H9 (cell line): ENCODE results near the gene LYRM9. TPM values are rescaled to one million over a fixed set of nuclear protein-coding genes. Genes with fewer than 3 reads are reported as not detected.
"Not testable (repeated sequence)": the region's sequence is repeated elsewhere in the genome, so short reads cannot be mapped to it uniquely, and the experiment has no call there.

Source experiments
- DNase-seq: peaks from one replicate; pipeline ENCODE4 v3.0.0-alpha.2; 2017
- H2AFZ ChIP-seq: one replicate; pipeline ENCODE4 v1.6.1; 2013; ENCODE audit warnings: mild to moderate bottlenecking, low read length, control low read depth, moderate library complexity
- H2AK5ac ChIP-seq: 2 replicates; pipeline ENCODE4 v1.6.1; 2013; ENCODE audit warnings: low read length, control low read depth, mixed read lengths; ENCODE audit not compliant: insufficient read length
- H2BK120ac ChIP-seq: one replicate; pipeline ENCODE4 v1.6.1; 2013; ENCODE audit warnings: low read depth, mild to moderate bottlenecking, low read length, control low read depth, inconsistent platforms; ENCODE audit not compliant: poor library complexity, severe bottlenecking
- H2BK12ac ChIP-seq: 2 replicates; pipeline ENCODE4 v1.6.1; 2013; ENCODE audit warnings: low read length, control low read depth, mixed read lengths, low read depth; ENCODE audit not compliant: insufficient read length
- H2BK15ac ChIP-seq: 2 replicates; pipeline ENCODE4 v1.6.1; 2013; ENCODE audit warnings: low read depth, low read length, control low read depth
- H2BK20ac ChIP-seq: one replicate; pipeline ENCODE4 v1.6.1; 2013; ENCODE audit warnings: low read depth, mild to moderate bottlenecking, low read length, control low read depth, inconsistent platforms; ENCODE audit not compliant: poor library complexity, severe bottlenecking
- H2BK5ac ChIP-seq: 2 replicates; pipeline ENCODE4 v1.6.1; 2013; ENCODE audit warnings: low read length, control low read depth, mixed read lengths; ENCODE audit not compliant: insufficient read length
- H3K14ac ChIP-seq: 2 replicates; pipeline ENCODE4 v1.6.1; 2013; ENCODE audit warnings: low read length, control low read depth; ENCODE audit not compliant: insufficient read depth
- H3K18ac ChIP-seq: 2 replicates; pipeline ENCODE4 v1.6.1; 2013; ENCODE audit warnings: low read depth, mild to moderate bottlenecking, mixed read lengths, low read length, control low read depth; ENCODE audit not compliant: insufficient read length
- H3K23ac ChIP-seq: 2 replicates; pipeline ENCODE4 v1.6.1; 2013; ENCODE audit warnings: low read length, control low read depth, mixed read lengths, low read depth; ENCODE audit not compliant: insufficient read length
- H3K23me2 ChIP-seq: 2 replicates; pipeline ENCODE4 v1.6.1; 2013; ENCODE audit warnings: low read depth, mild to moderate bottlenecking, mixed read lengths, low read length, control low read depth; ENCODE audit not compliant: insufficient read length, poor library complexity, severe bottlenecking
- H3K27ac ChIP-seq: 2 replicates; pipeline ENCODE4 v1.5.1; 2013; ENCODE audit warnings: low read length, control low read depth, mixed read lengths, low read depth; ENCODE audit not compliant: insufficient read length
- H3K27me3 ChIP-seq: 2 replicates; pipeline ENCODE4 v1.6.1; 2013; ENCODE audit warnings: low read length, control low read depth, inconsistent platforms; ENCODE audit not compliant: insufficient read depth
- H3K4ac ChIP-seq: 2 replicates; pipeline ENCODE4 v1.6.1; 2013; ENCODE audit warnings: low read depth, mild to moderate bottlenecking, control low read depth, inconsistent platforms, low read length, moderate library complexity
- H3K4me1 ChIP-seq: 2 replicates; pipeline ENCODE4 v1.6.1; 2013; ENCODE audit warnings: low read length, control low read depth, inconsistent platforms; ENCODE audit not compliant: insufficient read depth
- H3K4me2 ChIP-seq: 2 replicates; pipeline ENCODE4 v1.6.1; 2013; ENCODE audit warnings: low read length, control low read depth, mixed read lengths; ENCODE audit not compliant: insufficient read length, insufficient read depth
- H3K56ac ChIP-seq: 2 replicates; pipeline ENCODE4 v1.6.1; 2013; ENCODE audit warnings: low read depth, mild to moderate bottlenecking, mixed read lengths, low read length, control low read depth; ENCODE audit not compliant: insufficient read length
- H3K79me1 ChIP-seq: 2 replicates; pipeline ENCODE4 v1.6.1; 2013; ENCODE audit warnings: low read depth, mild to moderate bottlenecking, moderate library complexity, low read length, control low read depth, inconsistent platforms; ENCODE audit not compliant: insufficient read depth, poor library complexity, severe bottlenecking
- H3K79me2 ChIP-seq: 2 replicates; pipeline ENCODE4 v1.6.1; 2013; ENCODE audit warnings: low read length, control low read depth, inconsistent platforms; ENCODE audit not compliant: insufficient read depth
- H3K9ac ChIP-seq: 2 replicates; pipeline ENCODE4 v1.6.1; 2013; ENCODE audit warnings: low read length, control low read depth, mixed read lengths; ENCODE audit not compliant: insufficient read length; ENCODE audit errors: extremely low read depth
- H3K9me3 ChIP-seq: one replicate; pipeline ENCODE4 v1.6.1; 2013; ENCODE audit warnings: low read depth, low read length, inconsistent platforms; ENCODE audit not compliant: control insufficient read depth
- H3T11ph ChIP-seq: one replicate; pipeline ENCODE4 v1.6.1; 2013; ENCODE audit warnings: mild to moderate bottlenecking, low read length, control low read depth, inconsistent platforms
- H4K20me1 ChIP-seq: one replicate; pipeline ENCODE4 v1.6.1; 2013; ENCODE audit not compliant: control insufficient read depth, insufficient read length, insufficient read depth
- H4K5ac ChIP-seq: 2 replicates; pipeline ENCODE4 v1.6.1; 2013; ENCODE audit warnings: low read depth, mild to moderate bottlenecking, mixed read lengths, low read length, control low read depth; ENCODE audit not compliant: insufficient read length
- H4K8ac ChIP-seq: replicated peaks from 2 replicates; pipeline ENCODE4 v1.6.1; 2013; ENCODE audit warnings: low read length, control low read depth, mixed read lengths, low read depth; ENCODE audit not compliant: insufficient read length
- H4K91ac ChIP-seq: 2 replicates; pipeline ENCODE4 v1.6.1; 2013; ENCODE audit warnings: low read depth, mild to moderate bottlenecking, moderate library complexity, mixed read lengths, low read length, control low read depth; ENCODE audit not compliant: insufficient read length
- H3K27ac Mint-ChIP-seq, 3 experiments: 2 replicates in 2 of 3; 3 replicates in 1 of 3; pipeline ENCODE4 v1.8.0; 2020 to 2021; ENCODE audit warnings: mixed read lengths in 3 of 3, mild to moderate bottlenecking in 1 of 3, moderate library complexity in 1 of 3
- H3K27me3 Mint-ChIP-seq: 2 replicates; pipeline ENCODE4 v1.8.0; 2021; ENCODE audit warnings: low read depth, mild to moderate bottlenecking, moderate library complexity, mixed read lengths
- H3K36me3 Mint-ChIP-seq, 3 experiments: 2 replicates in 2 of 3; 3 replicates in 1 of 3; pipeline ENCODE4 v1.8.0; 2020 to 2021; ENCODE audit warnings: low read depth in 3 of 3, mixed read lengths in 3 of 3; ENCODE audit not compliant: insufficient read depth in 1 of 3
- H3K4me1 Mint-ChIP-seq, 2 experiments: 2 replicates each; pipeline ENCODE4 v1.8.0; 2020; ENCODE audit warnings: mixed read lengths in 2 of 2
- H3K4me3 Mint-ChIP-seq, 2 experiments: 2 replicates in 1 of 2; 3 replicates in 1 of 2; pipeline ENCODE4 v1.8.0; 2020 to 2021; ENCODE audit warnings: mild to moderate bottlenecking in 2 of 2, mixed read lengths in 2 of 2, moderate library complexity in 1 of 2
- H3K9me3 Mint-ChIP-seq, 2 experiments: 2 replicates in 1 of 2; 3 replicates in 1 of 2; pipeline ENCODE4 v1.8.0; 2020; ENCODE audit warnings: mild to moderate bottlenecking in 2 of 2, mixed read lengths in 2 of 2, moderate library complexity in 1 of 2
- WGBS: extraction: QIAGEN DNeasy Blood & Tissue Kit; methylation state at CpG from one replicate; pipeline ENCODE4 v1.1.7; 2013; ENCODE audit warnings: missing lambda C conversion rate, low lambda C conversion rate, mixed read lengths; ENCODE audit not compliant: insufficient read length; ENCODE audit errors: extremely low coverage; 5-methylcytosine and 5-hydroxymethylcytosine counted together
- total RNA-seq: library from RNA; stranded (reverse); gene quantifications from 2 replicates; pipeline ENCODE4 v1.2.1, GENCODE V29; 2021

Gene LYRM9
- total RNA-seq, 1 experiment from 2014 or later: 2.2 TPM

DNA sequence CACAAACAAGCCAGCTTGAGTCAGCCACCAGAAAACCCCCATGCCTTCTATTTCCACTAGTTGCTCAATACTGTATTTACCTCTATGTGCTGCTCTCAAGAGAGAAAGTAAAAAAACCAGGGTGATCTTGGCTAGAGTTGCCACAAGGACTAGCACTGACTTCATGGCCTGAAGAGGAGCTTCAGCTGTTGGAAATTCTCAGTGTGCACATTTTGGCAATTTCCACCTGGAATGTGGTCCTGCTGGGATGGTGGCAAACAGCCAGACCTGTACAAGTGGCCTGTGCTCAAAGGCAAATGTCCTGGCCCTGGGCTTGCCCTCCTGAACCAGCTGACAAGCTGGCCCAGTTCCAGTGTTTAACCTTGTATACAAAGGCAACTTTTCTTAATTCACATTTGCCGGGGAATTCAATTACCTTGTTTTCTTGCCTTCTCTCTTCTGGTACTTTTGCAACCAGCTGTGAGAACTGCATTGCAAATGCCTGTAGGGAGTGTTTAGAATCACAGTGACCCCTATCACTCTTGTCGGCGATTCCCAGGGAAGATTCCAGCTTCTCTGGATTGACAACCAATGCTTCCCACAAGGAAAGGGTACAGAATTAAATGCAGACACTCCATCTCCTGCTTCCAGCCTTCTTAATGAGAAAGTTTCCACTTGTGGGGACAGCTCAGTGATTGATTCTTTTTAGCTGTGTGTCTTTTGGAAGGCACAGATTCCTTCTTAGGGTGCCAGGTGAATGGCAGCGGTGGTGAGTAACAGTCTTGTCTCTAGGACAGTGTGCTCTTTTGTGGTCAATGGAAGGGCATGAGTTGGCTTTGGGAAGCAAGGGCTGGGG lies 53.4 kb downstream of the LYRM9 start:
- H3K56ac ChIP-seq, H3K9me3 Mint-ChIP-seq, H3K27me3 Mint-ChIP-seq, H2BK12ac ChIP-seq, H3K23me2 ChIP-seq, H2BK120ac ChIP-seq, H3K18ac ChIP-seq, H3K27me3 ChIP-seq, H3K9me3 ChIP-seq, H3K79me1 ChIP-seq, H2AK5ac ChIP-seq, H3K4me3 Mint-ChIP-seq, H2AFZ ChIP-seq, H3K36me3 Mint-ChIP-seq, H3K79me2 ChIP-seq, H3K9ac ChIP-seq, H3T11ph ChIP-seq, H3K4me2 ChIP-seq, H2BK15ac ChIP-seq, H3K4ac ChIP-seq, H4K20me1 ChIP-seq, H3K4me1 Mint-ChIP-seq, H2BK20ac ChIP-seq, H2BK5ac ChIP-seq, H3K4me1 ChIP-seq, H3K14ac ChIP-seq, H4K5ac ChIP-seq, H4K8ac ChIP-seq, DNase-seq, H4K91ac ChIP-seq, H3K23ac ChIP-seq, H3K27ac Mint-ChIP-seq, H3K27ac ChIP-seq: not testable (repeated sequence)
- no CpG with 5 or more reads among the region's 4 CpGs for WGBS

DNA sequence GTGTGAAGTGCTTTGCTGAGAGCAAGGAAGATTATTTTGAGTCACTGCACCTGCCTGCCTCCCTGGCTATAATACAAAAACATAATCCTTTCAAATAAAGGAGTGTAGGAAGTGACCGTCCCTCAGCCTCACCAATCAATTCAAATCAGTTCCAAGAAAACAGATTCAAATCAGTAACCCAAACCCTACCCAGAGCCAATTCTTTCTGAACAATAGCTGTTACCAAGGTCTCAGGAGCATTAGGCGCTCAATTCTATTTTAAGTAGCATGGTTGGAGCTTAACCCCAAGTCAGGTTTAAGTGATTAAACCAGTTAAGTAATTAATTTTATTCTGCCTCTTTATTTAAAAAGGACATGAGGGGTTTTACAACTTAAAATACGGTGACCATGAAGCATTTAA lies 54.6 kb downstream of the LYRM9 start:
- H3K23ac ChIP-seq, H3K27ac Mint-ChIP-seq, H3K4me1 Mint-ChIP-seq, H4K20me1 ChIP-seq, H2AK5ac ChIP-seq, H3K27me3 ChIP-seq, DNase-seq, H2BK120ac ChIP-seq, H3K9me3 ChIP-seq, H3K4me2 ChIP-seq, H3K4ac ChIP-seq, H2BK5ac ChIP-seq, H3K23me2 ChIP-seq, H3K56ac ChIP-seq, H4K8ac ChIP-seq, H3K9ac ChIP-seq, H3K27ac ChIP-seq, H2AFZ ChIP-seq, H3K4me1 ChIP-seq, H3T11ph ChIP-seq, H3K79me1 ChIP-seq, H2BK15ac ChIP-seq, H3K4me3 Mint-ChIP-seq, H3K18ac ChIP-seq, H4K5ac ChIP-seq, H2BK20ac ChIP-seq, H3K36me3 Mint-ChIP-seq, H3K9me3 Mint-ChIP-seq, H4K91ac ChIP-seq, H3K14ac ChIP-seq, H2BK12ac ChIP-seq, H3K27me3 Mint-ChIP-seq, H3K79me2 ChIP-seq: not testable (repeated sequence)
- no CpG with 5 or more reads among the region's 3 CpGs for WGBS
